Midbrain (tissue), 1 donor: ENCODE data around the gene RNF222.

Source experiments
- DNase-seq: peaks from one replicate; lab custom pipeline; 2025; lab: John Stamatoyannopoulos, UW

Gene RNF222, protein sequence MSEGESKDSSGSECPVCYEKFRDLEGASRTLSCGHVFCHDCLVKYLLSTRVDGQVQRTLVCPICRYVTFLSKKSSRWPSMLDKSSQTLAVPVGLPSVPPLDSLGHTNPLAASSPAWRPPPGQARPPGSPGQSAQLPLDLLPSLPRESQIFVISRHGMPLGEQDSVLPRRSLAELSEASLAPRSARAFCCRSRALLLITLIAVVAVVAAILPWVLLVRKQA

DNA sequence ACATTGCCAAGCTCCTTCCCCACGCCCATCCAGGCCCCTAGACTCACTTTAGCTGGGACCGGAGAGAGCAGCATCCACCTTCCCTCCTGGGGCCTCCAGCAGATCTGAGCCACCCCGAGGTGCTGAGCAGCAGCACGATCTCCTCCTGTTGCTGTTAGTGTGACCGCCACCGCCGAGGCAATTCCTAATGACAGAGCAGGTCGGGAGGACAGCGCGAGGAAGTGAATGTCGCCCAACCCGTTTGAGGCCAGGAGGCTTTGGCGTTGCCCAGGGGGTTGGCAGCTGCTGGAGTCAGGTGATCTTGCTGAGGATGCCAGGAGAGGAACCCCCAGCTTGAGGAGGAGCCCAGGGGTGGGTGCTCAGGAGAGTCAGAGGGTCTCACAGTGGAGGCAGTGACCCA is at the start of gene RNF222:
RNF222 (minus strand) TSS at position 192 of the 400 bp plus-strand sequence. CDS start 4,366 bp downstream, outside the sequence.
- no peak for DNase-seq

DNA sequence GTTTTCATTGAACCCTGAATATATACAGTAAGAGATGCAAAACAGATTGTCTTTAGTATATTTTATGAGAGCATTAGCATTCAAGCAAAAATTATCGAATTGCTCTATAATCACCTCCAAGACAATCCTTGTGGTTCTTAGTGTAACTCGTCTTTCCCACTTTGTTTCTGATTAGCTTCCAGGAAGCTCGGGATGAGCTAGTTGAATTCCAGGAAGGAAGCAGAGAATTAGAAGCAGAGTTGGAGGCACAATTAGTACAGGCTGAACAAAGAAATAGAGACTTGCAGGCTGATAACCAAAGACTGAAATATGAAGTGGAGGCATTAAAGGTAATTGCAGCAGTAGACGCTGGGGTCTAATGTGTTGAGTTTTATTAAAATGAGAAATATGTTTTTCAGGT is 47.9 kb upstream of the RNF222 start:
- DNase-seq, result no peak

DNA sequence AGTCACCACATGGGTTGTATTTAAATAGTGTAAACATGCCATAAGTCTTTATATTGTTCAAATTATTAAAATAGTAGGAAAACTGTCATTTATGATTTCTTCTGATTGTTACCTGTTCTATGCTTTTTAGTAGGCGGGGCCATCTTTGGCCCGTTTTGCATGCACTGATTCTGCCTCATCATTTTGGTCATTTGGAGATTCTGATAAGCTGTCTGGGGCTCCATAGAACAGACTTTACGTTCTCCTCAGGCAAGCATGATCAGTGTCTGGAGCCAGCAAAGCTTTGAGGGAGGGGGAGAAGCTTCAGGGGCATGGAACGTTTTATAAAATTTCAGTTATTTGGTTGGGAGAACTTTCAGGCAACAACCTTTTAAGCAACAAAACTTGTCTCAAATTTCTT is 46.9 kb upstream of the RNF222 start:
- DNase-seq, result no peak

DNA sequence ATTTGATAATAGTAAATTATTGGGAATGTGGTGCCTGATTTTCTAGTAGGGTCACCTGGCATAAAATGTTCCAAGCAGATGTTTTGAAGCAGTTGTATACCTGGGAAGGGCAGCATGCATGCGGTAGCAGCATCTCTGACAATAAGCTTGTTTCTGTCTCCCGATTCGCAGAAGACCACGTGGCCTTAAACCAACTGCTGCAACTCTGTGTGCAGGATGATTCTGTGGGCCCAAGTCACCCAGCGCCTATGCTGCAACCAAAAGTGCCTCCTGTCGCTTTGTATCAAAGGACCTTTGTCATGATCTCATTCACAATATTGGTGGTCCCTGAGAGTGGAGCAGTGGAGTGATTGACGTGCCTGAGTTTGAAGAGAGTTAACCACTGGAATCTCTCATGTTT is 46.1 kb upstream of the RNF222 start:
- no peak for DNase-seq

DNA sequence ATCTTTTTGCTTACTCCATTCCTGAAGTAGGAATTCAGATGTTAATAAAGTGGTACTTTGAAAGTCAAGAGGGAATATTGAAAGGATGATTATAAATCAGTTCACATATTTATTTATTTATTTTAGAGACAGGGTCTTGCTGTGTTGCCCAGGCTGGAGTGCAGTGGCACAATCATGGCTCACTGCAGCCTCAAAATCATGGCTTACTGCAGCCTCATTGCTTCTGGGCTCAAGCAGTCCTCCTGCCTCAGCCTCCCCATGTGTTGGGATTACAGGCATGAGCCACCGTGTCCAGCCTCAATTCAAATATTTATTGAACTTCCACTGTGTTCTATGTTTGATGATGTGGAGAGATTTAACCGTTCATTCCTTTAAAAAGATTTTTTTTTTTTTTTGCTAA is 44.7 kb upstream of the RNF222 start:
- no peak for DNase-seq

DNA sequence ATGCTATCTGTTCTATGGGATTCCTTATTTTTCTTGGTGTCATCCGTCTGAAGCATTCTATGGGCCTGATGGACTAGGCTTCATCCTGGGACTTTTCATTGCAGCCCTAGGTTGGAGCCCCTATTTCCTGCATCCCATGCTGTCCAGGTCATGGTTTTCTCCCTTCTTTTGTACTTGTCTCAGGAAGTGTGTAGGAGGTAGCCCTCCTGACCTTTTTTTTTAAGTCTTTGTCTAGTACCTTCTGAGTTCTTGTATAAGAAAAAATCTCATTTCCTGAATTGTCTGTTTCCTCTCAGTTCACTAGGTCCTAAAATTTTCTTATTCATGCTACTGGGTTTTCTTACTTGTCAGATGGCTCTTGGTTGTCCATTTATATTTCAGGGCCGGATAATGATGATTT is 44.1 kb upstream of the RNF222 start:
- no peak for DNase-seq

DNA sequence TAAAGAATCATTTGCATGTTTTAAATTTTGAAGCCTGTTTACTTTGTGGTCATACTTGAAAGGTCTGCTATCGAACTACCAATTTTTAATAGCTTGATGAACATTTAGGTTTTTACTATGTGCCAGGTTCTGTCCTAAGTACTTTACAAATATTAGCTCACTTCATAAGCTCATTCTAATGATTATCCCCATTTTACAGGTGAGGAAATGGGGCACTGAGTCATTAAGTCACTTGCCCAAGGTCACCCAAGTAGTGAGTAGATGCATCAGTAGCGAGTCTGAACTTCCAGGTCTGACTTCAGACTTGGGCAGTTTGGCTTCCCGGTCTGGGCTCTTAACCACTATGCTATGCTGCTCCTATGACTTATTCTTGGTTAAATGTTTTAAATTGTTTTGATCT is 42.1 kb upstream of the RNF222 start:
- DNase-seq, result no peak

DNA sequence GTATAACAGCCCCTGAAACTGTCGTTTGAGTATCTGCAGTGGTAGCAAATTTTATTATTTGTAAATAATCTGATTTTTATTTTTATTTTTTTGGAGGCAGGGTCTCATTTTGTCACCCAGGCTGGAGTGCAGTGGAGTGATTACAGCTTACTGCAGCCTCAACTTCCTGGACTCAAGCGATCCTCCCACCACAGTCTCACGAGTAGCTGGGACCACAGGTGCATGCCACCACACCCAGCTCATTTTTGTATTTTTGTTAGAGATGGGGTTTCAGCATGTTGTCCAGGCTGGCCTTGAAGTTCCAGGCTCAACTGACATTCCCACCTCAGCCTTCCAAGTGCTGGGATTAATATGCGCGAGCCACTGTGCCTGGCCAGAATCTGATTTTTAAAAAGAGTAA is 40.8 kb upstream of the RNF222 start:
- no peak for DNase-seq

DNA sequence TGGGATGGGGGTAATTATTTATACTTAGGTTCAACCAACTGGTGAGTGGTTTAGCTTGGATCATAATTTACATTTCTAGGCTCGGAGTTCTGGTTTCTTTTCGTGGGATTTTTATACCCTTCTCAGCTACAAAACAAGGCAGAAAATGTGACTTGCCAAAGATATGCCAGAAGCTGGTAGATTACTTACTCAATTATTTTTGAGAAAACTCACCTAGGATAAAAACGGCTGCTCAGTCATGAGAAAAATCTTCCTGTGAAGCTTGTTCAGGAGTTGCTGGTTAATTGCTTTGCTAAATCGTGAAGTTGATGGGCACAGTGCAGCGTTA is 39.2 kb upstream of the RNF222 start:
- DNase-seq, result no peak

DNA sequence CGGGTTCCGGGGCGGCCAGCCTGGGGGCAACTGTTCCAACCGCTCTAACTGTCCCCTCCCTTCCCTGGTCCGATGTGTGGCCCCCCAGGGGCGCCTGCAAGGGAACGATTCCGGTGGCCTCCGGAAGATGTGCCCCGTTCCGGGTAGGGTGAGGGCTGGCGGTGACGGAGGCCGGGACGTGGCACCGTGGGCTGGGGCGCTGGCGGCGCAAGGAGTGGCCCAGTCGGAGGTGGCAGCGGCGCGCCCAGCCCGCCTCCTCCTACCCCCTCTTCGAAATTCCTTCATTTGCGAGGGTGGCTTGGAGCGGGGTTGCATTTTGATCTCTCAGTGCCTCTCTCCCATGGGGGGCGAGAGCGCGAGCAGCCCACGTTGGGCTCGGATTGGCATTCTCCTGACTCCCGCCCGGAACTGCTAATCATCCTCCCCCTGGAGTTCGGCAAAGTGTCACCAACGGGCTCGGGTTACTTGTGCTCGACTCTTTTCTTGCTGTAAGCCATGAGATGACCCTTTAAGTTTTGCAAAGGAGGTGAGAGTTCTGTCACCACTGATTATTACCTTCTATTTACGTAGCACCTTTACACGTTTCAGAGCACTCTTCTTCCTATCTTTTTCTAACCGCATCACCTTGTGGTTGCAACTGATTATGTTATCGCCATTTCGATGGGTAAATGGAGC is 38.7 kb upstream of the RNF222 start:
- no peak for DNase-seq

DNA sequence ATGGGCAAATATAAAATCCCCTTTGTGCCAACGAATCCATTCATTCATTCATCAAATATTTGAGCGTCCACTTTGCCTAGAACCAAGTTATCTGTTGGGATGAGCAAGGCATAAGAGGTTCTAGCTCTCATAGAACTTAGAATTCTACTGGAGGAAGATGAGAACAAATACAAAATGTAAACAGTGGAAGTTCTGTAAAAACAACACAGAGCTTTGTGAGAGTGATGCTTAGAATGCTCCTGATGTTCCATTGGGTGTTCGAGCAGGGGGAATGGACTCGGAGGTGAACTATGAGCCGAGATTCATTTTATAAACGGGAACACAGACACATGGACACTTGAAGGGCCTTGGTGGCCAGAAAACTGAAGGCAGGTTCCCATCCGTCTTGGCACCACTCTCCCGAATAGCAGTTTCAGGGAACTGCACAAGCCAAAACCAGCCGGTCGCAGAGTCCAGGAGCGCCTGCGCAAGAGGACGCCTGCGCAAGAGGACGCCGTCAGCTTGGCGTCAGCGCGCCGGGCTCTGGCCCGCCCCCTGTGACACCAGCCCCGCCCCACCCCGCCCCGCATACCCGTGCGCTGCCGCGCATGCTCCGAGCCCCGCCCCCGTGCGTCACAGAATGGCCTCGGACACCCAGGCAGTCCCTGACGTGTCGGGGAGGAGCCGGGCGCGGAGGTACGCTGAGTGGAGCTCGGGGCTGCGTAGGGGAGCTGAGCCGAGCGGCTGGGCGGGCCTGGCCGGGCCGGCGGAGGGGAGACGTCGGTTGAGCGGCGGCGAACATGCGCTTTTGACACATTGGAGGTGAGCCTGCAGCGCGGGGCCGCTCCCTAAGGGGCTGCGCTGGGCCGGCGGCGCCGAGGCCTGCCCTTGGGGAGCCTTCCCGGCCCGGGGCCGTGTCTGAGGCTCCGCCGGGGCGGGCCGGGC is 37.9 kb upstream of the RNF222 start, which contains the start of gene NDEL1:
NDEL1 (plus strand) TSS at position 640 of the 924 bp plus-strand sequence. CDS start 8,388 bp downstream, outside the sequence.
- peak; percentile 98 for DNase-seq

DNA sequence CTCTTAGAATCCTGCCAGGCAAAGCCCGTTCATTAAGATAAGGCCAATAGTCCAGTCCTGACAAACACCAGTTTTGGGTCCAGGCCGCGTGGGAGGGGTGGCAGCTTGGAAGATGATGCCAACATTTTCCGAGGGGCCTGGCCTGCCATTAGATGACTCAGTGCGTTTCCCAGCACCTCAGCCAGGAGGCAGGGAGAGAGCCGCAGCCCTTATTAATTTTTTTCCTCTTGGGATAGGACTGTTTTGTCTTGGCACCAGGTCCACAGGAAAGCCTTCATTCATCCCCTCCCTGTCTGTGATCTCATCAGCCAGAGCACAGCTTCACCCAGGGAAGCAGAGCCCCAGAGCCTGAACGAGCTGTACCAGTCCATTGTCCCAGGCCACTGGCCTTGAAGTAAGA is 33.3 kb upstream of the RNF222 start:
- DNase-seq, result no peak

DNA sequence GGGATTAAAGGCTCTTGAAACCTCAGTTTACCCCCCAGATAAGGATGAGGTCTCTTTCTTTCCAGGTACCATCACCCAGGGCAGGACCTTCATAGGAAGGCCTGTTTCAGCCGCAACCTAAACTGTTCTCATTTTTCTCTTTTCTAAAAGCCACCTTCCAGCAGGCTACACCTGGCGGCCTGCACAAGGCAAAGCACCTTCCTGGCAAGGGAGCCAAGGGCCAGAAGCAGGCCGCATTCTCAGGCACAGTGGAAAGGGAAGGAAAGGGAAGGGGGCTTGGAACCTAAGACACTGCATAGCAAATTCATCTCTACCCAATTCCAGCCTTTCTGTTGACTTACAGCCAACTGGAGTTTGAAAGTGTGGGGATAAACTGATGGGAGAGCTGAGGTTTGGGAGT is 29.2 kb upstream of the RNF222 start:
- no peak for DNase-seq

DNA sequence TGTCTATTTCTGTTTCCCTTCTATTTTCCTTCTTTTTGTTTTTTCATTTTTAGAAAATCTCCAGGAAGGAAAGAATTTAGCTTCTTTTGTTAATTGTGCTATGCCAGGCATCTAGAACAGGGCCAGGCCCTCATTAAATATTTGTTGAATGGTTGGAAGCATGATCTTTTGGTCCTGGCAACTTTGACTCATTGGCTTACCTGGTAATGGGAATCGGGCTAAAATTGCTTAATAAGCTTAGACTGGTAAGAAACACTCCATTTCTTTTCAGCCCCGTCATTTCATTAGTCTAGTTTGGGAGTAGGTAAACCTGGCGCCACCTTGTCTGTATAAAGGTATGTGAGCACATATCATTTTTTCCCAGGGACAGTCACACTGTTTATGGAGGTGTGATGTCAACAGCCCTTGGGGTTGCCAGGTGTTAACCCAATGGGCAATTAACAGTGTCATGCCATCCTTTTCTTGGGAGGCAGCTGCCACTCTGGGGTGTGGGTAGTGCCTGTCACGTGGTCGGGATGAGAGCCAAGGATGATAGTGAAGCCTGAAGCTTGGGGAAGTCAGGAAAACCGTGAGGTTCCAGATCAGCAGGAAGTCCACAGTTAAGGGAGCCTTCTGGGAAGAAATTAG is 28.6 kb upstream of the RNF222 start:
- no peak for DNase-seq

DNA sequence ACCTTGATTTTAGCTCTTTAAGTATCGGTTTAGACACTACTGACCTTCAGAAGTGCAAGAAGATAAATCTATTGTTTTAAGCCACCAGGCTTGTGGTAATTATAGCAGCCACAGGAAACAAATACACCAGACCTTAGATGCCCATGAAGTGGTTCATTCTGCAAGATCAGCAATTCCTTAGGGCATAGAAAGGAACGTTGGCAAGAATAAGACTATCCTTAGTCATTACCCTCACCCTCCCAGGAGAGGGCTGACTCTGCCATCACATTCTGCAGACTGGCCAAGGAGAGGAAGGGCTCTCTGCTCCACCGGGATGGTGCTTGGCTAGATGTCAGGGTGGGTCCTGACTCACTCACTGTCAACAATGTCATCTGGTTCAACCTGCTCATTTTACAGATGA is 23.9 kb upstream of the RNF222 start:
- no peak for DNase-seq

DNA sequence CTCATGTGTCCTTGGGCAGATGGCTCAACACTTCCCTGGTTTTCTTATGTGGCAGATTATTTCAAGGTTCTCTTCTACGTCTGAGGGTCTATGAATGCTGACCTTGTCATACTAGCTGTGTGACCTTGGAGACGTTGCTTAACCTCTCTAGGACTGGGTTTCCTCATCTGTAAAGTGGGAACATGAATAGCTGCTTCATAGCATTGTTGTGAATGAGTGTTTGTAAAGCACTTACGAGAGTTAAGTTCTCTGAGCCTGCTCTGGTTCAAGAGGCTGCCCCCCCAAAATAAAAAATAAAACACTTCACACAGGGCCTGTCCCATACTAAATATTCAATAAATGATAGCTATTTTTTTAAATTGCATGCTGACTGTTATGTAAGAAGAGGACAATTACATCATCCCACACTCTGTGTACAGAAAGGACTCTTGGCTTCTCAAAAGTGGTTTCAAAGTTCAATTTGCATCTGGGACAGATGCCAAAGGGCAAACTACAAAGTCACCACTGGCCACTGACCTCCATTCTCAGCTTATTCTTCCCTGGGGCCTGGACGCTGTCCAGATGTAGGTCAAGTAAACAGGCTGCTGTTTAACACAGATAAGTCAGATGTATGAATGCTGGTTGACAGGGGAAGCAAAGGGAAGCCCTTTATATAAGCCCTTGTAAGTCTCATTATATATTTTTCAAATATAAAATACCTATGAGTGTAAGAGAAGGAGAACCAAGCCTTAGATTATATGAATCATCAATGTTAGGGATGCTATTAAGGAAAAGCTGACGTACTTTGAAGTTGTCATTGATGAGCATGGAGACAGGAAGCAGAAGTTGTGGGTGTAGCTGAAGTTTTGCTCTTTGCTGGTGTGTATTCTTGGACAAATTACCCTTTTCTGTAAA is 22.7 kb upstream of the RNF222 start:
- DNase-seq, result peak; percentile 21

DNA sequence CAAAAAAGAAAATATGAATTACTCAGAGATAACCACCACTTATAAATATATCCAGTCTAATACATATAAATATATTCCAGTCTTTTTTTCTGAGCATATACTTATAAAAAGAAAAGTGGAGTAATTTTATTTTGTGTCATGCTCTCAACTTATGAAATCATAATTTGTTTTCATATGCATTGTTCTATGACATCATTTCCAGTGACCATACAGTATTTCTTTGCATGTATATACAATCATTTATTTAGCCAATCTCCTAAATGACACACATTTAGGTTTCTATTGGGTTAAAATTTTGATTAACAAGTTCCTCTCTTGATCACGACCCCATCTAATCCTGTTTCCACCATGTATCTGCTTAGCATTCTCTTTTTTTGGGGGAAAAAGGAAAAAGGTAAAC is 21.7 kb upstream of the RNF222 start:
- DNase-seq, result no peak

DNA sequence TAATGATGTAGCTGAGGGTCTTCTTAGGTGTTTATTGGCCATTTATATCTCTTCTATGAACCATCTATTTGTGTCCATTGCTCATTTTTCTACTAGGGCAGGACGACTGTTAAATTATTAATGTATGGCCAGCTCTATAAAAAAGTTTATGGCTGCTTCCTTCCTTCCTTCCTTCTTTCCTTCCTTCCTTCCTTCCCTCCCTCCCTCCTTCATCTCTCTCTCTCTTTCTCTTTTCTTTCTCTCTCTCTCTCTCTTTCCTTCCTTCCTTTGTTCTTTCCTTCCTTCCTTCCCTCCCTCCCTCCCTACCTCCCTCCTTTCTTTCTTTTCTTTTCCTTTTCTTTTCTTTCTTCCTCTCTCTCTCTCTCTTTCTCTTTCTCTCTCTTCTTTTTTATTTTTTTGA is 20.8 kb upstream of the RNF222 start:
- no peak for DNase-seq

DNA sequence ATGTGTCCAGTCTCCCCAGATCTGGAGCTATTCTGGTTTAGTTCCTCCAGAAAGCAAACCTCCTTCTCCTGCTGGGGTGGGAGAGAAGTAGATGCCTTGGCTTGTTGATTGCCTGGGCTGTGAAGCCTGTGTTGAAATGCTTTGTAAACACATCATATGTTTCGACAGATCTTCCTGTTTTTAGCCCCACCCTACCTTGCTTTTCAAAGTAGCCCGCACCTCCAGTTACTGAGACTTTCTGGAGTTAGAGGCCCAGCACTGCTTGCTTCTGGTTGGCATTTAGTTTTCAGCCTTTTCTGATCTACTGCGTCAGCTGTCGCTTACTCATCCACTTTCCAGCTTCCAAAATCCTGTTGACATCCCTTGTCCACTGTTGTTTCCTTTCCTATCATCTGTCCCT is 20.2 kb upstream of the RNF222 start:
- no peak for DNase-seq

DNA sequence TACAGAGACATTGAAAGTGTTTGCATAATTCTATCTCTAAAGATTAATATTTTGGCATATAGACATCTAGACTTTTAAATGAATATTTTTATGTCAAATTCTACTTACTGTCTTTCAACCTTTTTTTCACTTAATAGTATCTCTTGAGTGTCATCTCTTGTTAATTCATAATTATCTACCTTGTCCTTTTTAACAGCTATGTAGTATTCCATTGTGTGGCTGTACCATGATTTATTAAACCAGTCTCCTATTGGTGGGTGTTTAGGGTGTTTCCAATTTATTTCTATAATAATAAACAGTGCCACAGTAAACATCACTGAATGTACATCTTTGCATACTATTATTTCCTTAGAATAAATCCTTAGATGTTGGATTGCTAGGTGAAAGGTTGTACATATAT is 16.3 kb upstream of the RNF222 start:
- DNase-seq, result no peak

DNA sequence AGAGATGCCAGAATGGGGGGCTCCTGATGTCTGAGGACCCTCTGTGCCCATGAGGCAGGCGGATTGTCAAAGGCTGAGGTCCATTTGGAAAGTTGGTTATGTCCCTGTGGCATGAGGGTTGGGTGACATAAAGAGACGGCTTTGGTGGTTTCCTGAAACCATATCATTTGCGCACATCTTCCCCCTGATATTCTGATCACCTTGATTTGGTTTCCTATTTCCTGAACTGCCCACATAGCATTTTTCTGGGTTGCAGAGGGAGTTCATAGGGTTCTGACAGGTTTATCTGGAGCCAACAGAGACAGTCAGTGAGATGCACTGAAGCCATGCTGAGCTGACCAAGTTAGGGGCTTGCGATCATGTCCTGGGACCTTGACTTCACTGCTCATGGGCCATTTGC is 15.7 kb upstream of the RNF222 start:
- DNase-seq, result no peak
